ENCODE results near the gene SLAMF1.
A peak's percentile ranks its signal among the peaks of the same experiment; 100 is the strongest.

SLAMF1 gene

GRCh38 chr1:160638540-160638857 is 8.3 kb downstream of the SLAMF1 start:
- no peak for DNase-seq

- DNase-seq = peak; percentile 64 to 87
Measured at GRCh38 chr1:160637821-160638539, 8.9 kb downstream of the SLAMF1 start.

- no peak for DNase-seq
Measured at GRCh38 chr1:160637065-160637464, 9.8 kb downstream of the SLAMF1 start.

GRCh38 chr1:160636547-160636946 is 10.3 kb downstream of the SLAMF1 start:
- DNase-seq = no peak

- DNase-seq = no peak
Measured at GRCh38 chr1:160636076-160636475, 10.8 kb downstream of the SLAMF1 start.

GRCh38 chr1:160634543-160635491 is 12.0 kb downstream of the SLAMF1 start:
- DNase-seq = no peak

- DNase-seq = no peak
Measured at GRCh38 chr1:160633330-160633903, 13.4 kb downstream of the SLAMF1 start.

- no peak for DNase-seq
Measured at GRCh38 chr1:160631983-160632625, 14.7 kb downstream of the SLAMF1 start.

GRCh38 chr1:160630523-160631451 is 16.1 kb downstream of the SLAMF1 start:
- DNase-seq = no peak

GRCh38 chr1:160629286-160630210 is 17.3 kb downstream of the SLAMF1 start:
- DNase-seq = peak; percentile 81 to 86

GRCh38 chr1:160628799-160629263 is 18.0 kb downstream of the SLAMF1 start:
- no peak for DNase-seq

GRCh38 chr1:160627677-160628289 is 19.1 kb downstream of the SLAMF1 start:
- DNase-seq = peak in 1 of 2 donors; percentile 51

- DNase-seq = no peak
Measured at GRCh38 chr1:160626509-160627342, 20.1 kb downstream of the SLAMF1 start.

- DNase-seq = no peak
Measured at GRCh38 chr1:160625725-160626498, 20.9 kb downstream of the SLAMF1 start.

- DNase-seq = no peak
Measured at GRCh38 chr1:160625321-160625720, 21.5 kb downstream of the SLAMF1 start.

GRCh38 chr1:160624464-160624863 is 22.4 kb downstream of the SLAMF1 start:
- DNase-seq = no peak

GRCh38 chr1:160623862-160624261 is 23.0 kb downstream of the SLAMF1 start:
- DNase-seq = no peak

GRCh38 chr1:160623227-160623633 is 23.6 kb downstream of the SLAMF1 start:
- DNase-seq = peak in 1 of 2 donors; percentile 71
